GM18907 (cell line): ENCODE results near the gene PKD2L1.

Experiments
- ATAC-seq: cut with Tn5 transposase; IDR thresholded peaks from one replicate; pipeline ENCODE4 v1.9.1; 2021; ENCODE audit warnings: mild to moderate bottlenecking, moderate library complexity; ENCODE audit not compliant: unreplicated experiment

PKD2L1 gene

GRCh38 chr10:100356067-100357017, 26.3 kb upstream of the PKD2L1 start:
- no peak for ATAC-seq

DNA sequence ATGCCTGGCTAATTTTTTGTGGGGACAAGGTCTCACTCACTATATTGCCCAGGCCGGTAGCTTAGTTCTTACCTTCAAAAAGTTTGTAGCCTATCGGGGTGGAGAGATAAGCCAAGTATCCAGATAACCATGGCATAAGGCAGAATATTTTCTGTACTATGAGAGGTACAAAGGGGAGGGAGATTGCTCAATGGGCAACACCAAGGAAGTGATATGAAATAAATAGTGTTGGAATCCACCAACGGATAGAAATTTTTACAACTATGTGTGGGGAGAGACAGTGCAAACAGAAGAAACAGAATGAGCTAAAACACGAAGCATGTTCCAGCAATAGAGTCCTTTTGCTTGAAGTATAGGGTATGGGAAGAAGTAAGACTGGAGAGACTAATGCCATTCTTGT, 25.1 kb upstream of the PKD2L1 start:
- no peak for ATAC-seq

- no peak for ATAC-seq
Measured at GRCh38 chr10:100353770-100354485, 23.9 kb upstream of the PKD2L1 start.

DNA sequence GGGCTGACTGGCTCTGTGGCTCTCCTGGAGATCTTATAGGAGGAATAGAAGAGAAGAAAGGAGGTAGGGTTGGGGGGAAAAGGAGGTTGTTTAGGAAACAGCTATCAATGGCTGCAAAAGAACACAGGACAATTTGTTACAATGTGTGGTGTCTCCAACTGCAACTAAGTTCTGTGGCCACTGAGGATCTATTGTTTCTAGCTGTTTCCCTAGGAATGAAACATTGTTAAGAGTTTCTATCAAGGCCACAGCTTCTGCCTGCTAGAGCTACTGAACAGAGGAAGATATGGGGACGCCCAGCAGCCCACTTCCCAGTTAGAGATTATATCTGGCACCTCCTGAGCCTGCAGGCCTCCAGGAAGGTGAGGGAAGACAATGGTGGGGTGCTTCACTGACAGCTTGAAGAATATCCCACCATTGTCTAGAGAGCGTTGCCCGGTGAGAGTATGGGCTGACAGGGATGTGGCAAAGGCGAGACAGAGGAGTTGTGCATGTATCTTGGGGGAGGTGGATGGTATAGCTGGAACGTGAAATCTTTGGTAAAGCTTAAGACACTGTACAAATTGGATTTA, 21.0 kb upstream of the PKD2L1 start:
- no peak for ATAC-seq

GRCh38 chr10:100349672-100350071, 19.6 kb upstream of the PKD2L1 start:
- ATAC-seq = no peak

DNA sequence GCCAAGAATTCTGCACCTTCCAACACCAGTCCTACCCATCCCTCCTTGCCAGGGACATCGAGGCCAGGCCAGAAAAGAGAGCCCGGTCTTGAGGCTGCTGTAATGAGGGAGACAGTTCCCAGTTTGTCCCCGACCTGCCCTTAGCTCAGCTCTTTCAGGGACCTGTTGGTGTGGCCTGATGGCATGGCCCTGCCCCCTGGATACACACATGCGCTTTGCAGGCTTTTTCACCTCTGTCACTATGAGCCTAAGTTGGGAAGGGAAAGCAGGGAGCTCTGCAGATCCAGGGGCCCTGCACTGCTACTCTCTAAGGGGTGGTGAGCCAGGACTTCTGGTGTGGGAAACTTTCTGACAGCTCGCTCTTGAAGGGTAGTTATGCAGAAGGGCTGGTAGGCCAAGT, 19.1 kb upstream of the PKD2L1 start:
- no peak for ATAC-seq

DNA sequence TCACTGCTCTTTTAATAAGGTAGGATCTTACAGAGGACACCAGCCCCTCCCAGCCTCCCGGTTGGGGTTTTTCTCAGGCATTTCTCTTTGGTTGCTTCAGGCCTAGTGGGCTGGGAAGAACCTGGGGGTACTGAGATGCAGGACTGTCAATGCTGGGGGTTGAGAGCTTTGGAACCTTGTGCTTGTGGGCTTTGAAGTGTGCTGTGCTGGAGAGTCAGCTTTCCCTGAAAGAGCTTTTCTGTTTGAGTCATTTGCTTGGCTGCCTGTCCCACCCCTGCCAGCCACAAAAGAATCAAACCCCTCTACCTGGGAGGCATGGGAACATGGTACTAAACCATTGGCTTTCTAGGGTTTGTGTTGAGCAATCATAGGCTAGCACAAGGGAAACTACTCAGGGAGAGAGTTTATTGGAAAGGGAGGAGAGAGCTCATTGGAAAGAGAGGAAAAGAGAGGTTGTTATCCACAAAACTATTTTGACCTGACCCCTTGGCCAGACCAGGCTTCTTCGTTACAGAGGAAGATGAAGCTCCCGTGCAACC, 18.4 kb upstream of the PKD2L1 start:
- no peak for ATAC-seq

DNA sequence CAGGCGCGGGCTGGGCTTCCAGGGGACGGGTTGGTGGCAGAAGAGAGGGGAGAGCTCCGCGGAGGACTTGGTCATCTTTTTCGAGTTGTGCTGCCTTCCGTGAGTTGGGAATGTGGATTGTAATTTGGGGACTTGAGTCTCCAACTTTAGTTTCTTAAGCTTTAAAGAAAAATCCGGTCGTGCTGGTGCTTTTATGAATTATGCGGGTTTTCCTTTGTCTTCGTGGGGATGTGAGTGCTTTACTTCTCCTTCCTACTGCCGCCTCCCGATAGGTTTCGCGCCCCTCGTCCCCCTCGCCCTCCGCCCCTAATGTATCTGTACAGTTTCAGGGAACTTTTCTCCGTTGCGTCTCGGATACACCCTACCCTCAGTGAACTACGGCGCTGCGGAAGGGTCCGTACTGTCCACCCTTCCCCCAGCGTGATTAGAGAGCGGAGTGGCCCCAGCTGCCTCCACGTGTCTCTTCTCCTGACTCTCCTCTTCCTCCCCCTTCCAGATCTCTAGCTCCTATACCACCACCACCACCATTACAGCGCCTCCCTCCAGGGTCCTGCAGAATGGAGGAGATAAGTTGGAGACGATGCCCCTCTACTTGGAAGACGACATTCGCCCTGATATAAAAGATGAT, 17.7 kb upstream of the PKD2L1 start:
- ATAC-seq = no peak

DNA sequence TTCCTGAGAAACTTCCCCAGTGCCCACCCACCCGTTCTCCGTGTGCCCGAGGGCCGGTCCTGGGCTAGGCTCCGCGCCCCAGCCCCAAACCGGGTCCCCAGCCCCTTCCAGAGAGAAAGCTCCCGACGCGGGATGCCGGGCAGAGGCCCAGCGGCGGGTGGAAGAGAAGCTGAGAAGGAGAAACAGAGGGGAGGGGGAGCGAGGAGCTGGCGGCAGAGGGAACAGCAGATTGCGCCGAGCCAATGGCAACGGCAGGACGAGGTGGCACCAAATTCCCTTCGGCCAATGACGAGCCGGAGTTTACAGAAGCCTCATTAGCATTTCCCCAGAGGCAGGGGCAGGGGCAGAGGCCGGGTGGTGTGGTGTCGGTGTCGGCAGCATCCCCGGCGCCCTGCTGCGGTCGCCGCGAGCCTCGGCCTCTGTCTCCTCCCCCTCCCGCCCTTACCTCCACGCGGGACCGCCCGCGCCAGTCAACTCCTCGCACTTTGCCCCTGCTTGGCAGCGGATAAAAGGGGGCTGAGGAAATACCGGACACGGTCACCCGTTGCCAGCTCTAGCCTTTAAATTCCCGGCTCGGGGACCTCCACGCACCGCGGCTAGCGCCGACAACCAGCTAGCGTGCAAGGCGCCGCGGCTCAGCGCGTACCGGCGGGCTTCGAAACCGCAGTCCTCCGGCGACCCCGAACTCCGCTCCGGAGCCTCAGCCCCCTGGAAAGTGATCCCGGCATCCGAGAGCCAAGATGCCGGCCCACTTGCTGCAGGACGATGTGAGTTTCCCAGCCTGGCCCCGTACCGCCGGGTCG, 16.9 kb upstream of the PKD2L1 start, which contains the start of gene SCD:
Gene SCD, plus strand, starts transcription at position 469 of the 803 bp plus-strand sequence. Its CDS starts 272 bp downstream, at position 741.
- ATAC-seq = peak; percentile 87

DNA sequence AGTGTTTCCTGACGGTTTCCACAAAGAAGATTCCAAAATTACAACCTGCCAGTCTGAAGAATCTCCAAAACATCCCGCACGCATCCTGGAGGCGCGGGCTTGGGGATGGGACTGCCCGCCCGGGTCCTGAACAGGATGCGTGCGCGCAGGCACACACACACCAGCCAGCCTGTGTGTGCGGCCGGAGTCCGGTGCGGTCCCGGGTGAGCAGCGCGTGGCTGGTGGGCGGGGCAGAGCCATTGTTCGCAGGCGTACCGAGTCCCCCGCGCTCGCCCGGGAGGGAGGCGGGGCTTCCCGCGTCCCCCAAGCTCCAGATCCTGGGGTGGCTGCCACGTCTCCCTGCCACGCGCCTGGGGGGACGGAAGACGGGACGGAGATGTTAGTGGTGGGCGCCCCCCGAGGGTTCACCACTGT, 16.3 kb upstream of the PKD2L1 start:
- peak; percentile 60 for ATAC-seq

GRCh38 chr10:100345570-100346330, 15.7 kb upstream of the PKD2L1 start:
- ATAC-seq = no peak

DNA sequence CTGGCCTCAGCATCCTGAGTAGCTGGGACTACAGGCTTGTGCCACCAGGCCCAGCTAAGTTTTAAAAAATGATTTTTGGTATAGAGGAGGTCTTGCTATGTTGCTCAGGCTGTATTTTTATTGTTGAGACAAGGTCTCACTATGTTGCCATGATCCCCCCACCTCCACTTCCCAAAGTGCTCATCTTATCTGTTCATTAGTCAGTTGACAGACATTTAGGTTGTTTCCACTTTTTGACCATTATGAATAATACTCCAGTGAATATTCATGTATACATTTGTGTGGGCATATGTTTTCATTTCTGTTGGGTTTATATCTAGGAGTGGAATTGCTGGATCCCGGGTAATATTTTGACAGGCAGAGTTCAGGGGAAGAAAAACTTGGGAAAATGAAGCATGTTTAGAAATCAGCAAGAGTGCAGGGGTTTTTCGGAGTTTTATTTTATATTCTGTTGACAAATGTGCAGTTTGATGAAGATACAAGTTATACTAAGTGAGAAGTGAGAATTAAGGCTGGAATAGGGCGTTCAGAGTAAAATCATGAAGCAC, 14.3 kb upstream of the PKD2L1 start:
- no peak for ATAC-seq

DNA sequence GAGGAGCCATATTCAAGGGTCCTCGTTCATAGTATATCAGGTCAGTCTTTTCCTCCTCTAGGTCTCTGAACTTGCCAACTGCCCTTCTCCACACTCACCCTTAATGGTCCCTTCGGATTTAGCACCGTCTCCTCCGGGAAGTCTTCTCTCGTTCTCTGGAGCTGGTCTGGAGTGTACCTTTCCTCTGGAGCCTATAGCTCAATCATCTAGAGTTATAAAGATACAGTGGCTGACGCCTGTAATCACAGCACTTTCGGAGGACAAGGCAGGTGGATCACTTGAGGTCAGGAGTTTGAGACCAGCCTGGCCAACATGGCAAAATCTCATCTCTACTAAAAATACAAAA, 12.6 kb upstream of the PKD2L1 start:
- ATAC-seq = no peak

- ATAC-seq = peak; percentile 22
Measured at GRCh38 chr10:100341953-100342626, 12.1 kb upstream of the PKD2L1 start.

DNA sequence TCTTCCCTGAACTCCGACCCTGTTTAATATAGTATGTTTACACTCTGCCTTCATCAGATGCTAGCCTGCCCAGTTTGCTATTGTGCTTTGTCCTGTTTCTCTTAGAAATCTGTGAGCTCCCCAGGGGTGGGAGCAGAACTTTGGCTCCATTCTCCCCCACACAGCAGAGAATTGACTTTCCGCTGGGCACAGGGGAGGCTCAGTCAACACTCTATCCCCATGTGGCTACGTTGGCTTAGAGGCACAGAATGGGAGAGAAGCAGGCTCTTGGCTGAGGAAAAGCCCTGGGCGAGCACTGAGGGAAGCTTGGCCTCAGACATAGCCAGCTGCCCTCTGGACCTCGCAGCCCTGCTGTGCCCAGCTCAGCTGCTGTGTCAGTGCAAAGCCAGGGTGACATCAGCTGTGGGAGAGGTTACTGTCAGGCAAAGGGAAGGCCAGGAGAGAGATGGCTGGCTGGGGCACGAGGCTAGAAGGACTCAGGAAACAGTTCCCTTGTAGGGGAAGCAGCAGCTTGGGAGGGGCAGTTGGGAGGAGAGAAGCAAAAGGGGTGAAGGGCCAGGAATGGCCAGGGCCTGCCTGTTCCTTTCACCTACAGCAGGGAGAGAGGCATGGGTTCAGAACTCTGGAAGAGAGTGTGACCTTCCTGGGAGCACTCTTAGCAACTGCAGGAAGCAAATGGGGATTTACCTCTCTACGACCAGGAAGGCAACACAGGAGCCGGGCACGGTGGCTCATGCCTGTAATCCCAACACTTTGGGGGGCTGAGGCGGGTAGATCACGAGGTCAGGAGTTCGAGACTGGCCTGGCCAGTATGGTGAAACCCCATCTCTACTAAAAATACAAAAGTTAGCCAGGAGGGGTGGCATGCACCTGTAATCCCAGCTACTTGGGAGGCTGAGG, 11.2 kb upstream of the PKD2L1 start:
- no peak for ATAC-seq

GRCh38 chr10:100339236-100339635, 9.2 kb upstream of the PKD2L1 start:
- no peak for ATAC-seq

DNA sequence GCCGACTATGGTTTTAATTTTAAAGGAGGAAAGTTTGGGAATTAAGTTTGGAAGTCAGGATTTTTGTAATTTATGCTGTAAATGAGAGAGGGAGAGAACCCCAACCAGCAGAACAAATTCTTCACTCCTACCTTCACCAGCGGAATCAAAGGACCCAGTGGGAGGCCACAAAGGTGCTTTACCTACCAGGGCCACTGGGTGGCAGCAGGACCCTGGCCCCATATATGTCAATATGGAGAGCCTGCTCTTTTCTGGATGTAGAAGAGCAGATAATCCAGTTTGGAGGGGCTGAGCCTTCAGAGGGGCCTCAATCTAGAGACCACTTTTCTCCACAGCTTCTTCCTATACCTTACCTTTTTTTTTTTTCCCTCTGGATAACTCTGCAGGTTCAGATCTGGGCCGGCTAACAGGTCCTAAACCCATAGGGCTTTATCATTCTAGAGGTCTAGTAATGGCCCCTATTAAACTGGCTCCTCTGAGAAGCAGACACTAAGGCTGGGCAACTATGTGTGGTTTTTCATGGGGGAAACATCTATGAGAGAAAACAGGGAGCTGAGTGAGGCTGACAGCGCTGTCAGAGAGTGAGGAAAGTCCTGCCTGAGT, 8.5 kb upstream of the PKD2L1 start:
- peak; percentile 41 for ATAC-seq
